Tibial nerve (tissue), 4 donors: ENCODE data around the gene ADCY3.

Experiments
- CTCF ChIP-seq, 5 experiments: fragments of 200-600 bp in 3 of 5; fragments of 450-650 bp in 2 of 5; sonication (generic) in 3 of 5; IDR thresholded peaks; one replicate each; pipeline ENCODE4 v1.5.1; 2016 to 2019; ENCODE audit warnings: antibody characterized with exemption in 5 of 5, mild to moderate bottlenecking in 3 of 5, moderate library complexity in 2 of 5
- EP300 ChIP-seq, 2 donors: sonication (generic); formaldehyde crosslinking; IDR thresholded peaks; one replicate each; pipeline ENCODE4 v1.6.1; 2017; ENCODE audit warnings: antibody characterized with exemption in 2 of 2, mild to moderate bottlenecking in 1 of 2
- POLR2A ChIP-seq, 2 donors: fragments of 450-650 bp; IDR thresholded peaks; one replicate each; pipeline ENCODE4 v1.6.1; 2017; ENCODE audit warnings: antibody characterized with exemption in 2 of 2, mild to moderate bottlenecking in 2 of 2, moderate library complexity in 2 of 2

DNA sequence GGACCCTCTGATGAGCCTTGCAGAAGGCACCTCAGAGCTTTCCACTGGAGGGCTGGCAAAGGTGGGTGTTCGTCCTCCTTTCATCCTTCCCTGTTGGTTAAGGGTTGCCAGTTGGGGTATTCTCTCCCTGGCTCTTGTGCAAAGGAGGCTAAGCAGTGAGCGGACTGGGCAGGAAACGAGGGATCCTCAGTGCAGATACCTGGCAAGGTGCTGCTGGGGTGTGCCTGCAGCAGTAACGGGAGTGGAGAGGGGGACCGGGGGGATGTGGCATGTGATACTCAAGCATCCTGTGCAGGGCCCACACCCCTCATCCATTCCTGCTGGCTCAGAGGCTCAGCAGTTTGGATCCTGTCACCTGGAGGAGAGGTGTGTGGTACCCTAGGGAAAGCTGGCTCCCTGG lies 4.2 kb upstream of the ADCY3 start:
- no peak for TF ChIP-seq CTCF (IDR thresholded peaks at IDR 0.05)
- TF ChIP-seq POLR2A (IDR thresholded peaks at IDR 0.05) = no peak
- no peak for TF ChIP-seq EP300 (IDR thresholded peaks at IDR 0.05)
